Central memory CD4-positive, alpha-beta T cell (primary cell): Measurements from ENCODE around the gene BIN2.
"Not testable (repeated sequence)": the region's sequence is repeated elsewhere in the genome, so short reads cannot be mapped to it uniquely, and the experiment has no call there.

Experiments
- DNase-seq: peaks from one replicate; pipeline ENCODE4 v3.0.0; 2022

Gene BIN2

GRCh38 chr12:51307655-51308593, 16.1 kb downstream of the BIN2 start:
- DNase-seq, result no peak

- DNase-seq, result no peak
Measured at GRCh38 chr12:51306507-51306906, 17.5 kb downstream of the BIN2 start.

GRCh38 chr12:51300768-51301167, 23.2 kb downstream of the BIN2 start:
- DNase-seq, result not testable (repeated sequence)

GRCh38 chr12:51295651-51296050, 28.3 kb downstream of the BIN2 start:
- DNase-seq, result no peak

GRCh38 chr12:51294097-51294496, 29.9 kb downstream of the BIN2 start:
- DNase-seq, result not testable (repeated sequence)

- DNase-seq, result no peak
Measured at GRCh38 chr12:51293696-51294095, 30.3 kb downstream of the BIN2 start.

GRCh38 chr12:51291603-51292513, 32.1 kb downstream of the BIN2 start:
- DNase-seq, result not testable (repeated sequence)

GRCh38 chr12:51285843-51286242, 38.1 kb downstream of the BIN2 start:
- no peak for DNase-seq

- DNase-seq, result no peak
Measured at GRCh38 chr12:51281202-51281924, 42.6 kb downstream of the BIN2 start.

- no peak for DNase-seq
Measured at GRCh38 chr12:51275088-51275487, 48.9 kb downstream of the BIN2 start.

- not testable (repeated sequence) for DNase-seq
Measured at GRCh38 chr12:51272810-51273209, 51.2 kb downstream of the BIN2 start.

GRCh38 chr12:51270951-51271518, 52.9 kb downstream of the BIN2 start:
- no peak for DNase-seq

- DNase-seq, result peak; percentile 28
Measured at GRCh38 chr12:51270067-51270950, 53.7 kb downstream of the BIN2 start, which contains the start of gene SMAGP. Gene SMAGP (minus strand): TSS chr12:51270415. CDS start chr12:51269278, 1,137 bp downstream.

- peak; percentile 43 for DNase-seq
Measured at GRCh38 chr12:51269174-51270066, 54.6 kb downstream of the BIN2 start.

GRCh38 chr12:51265024-51265423, 59.0 kb downstream of the BIN2 start:
- DNase-seq, result peak; percentile 49

- DNase-seq, result no peak
Measured at GRCh38 chr12:51264297-51264696, 59.7 kb downstream of the BIN2 start.

GRCh38 chr12:51263341-51263740, 60.6 kb downstream of the BIN2 start:
- no peak for DNase-seq

- DNase-seq, result no peak
Measured at GRCh38 chr12:51262758-51263177, 61.2 kb downstream of the BIN2 start.

GRCh38 chr12:51259600-51259999, 64.4 kb downstream of the BIN2 start:
- DNase-seq, result not testable (repeated sequence)

- DNase-seq, result no peak
Measured at GRCh38 chr12:51254536-51254935, 69.4 kb downstream of the BIN2 start.
